ENCODE results near the gene DFFB. TPM values are rescaled to one million over a fixed set of nuclear protein-coding genes. Genes with fewer than 3 reads are reported as not detected.
A peak's percentile ranks its signal among the peaks of the same experiment; 100 is the strongest.

Gene DFFB
- total and polyA plus RNA-seq, 2 of the 13 experiments (the other 11 are each of a cell fraction or from before 2014, with no cell fraction given) = 4.6 to 9.3 TPM

DNA sequence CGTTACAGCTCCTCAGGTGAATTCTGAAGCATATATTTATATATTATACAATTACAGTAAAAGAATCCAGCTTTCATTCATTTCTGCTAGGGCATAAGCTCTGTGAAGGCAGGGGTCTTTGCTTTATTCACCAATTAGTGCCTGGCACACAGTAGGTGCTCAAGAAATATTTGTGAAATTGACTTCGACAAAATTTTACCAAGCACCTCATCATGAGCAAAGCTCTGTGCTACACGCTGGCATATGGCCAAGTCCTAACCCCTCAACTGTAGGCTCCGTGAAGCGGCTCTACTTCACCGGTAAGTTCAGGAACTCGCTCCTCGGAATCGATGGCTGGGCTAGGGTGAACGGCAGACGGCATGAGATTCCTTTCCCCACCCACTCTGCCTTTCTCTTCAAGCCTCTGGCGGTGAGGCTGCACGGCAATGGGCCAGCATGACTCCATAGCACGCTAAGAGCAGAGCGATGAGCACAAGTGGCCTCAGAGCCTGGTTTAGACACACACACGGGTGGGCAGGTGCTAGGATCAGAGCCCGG, 34.1 kb downstream of the DFFB start:
- Histone ChIP-seq H3K79me2 (ENCODE audit: insufficient read depth, low read length) (peaks cover 34% of the 10 kb centered on the region), H3K36me3 (replicated peaks in 1 of 2; ENCODE audit: control insufficient read depth in 1 of 2, insufficient read depth in 2 of 2, low read length in 2 of 2) (peaks cover 24 to 47% of the 10 kb centered on the region in 2 experiments; a peak in 4 of 5 replicates), H3K4me3 (replicated peaks in 1 of 3; ENCODE audit: insufficient read depth in 1 of 3, low read depth in 2 of 3, low read length in 3 of 3) (no peak overlapping the region), H3K9ac (ENCODE audit: insufficient read depth, low read depth, low read length) (no peak overlapping the region), H3K4me1 (ENCODE audit: insufficient read depth, low read length) (no peaks in the 10 kb centered on the region), H3K27me3 (ENCODE audit: control insufficient read depth in 1 of 2, insufficient read depth in 2 of 2, low read length in 2 of 2) (no peaks in the 10 kb centered on the region), H3K27ac (ENCODE audit: extremely low read length, insufficient read depth, low read length) (no peak overlapping the region), H3K9me3 (ENCODE audit: low read length) (no peaks in the 10 kb centered on the region), H2AFZ (ENCODE audit: low read length) (no peak overlapping the region), H3K4me2 (ENCODE audit: low read depth, low read length) (no peak overlapping the region), H4K20me1 (ENCODE audit: insufficient read depth, low read length) (no peaks in the 10 kb centered on the region)
- 98% methylated on average over 15 of the region's 17 CpGs for WGBS (ENCODE audit: low lambda C conversion rate)
- no peak for FAIRE-seq
- no TSS peak for BruUV-seq (replicated peaks)
- no peak for DNase-seq (ENCODE audit: low spot score)
- ATAC-seq = no peak
- in situ Hi-C loops (cut with HindIII; ENCODE audit: extremely low pct_ligation_motif_present, low pct_unique_long_range_greater_than_20kb) (no loop called here), intact Hi-C loops (cut with micrococcal nuclease; ENCODE audit: unreplicated experiment) (no loop called here)
- TF ChIP-seq ZKSCAN1 (IDR thresholded peaks at IDR 0.05; ENCODE audit: low read length) (peak; percentile 58; the same call in 1 of the 2 replicates), GTF2F1 (IDR thresholded peaks at IDR 0.05; ENCODE audit: low read length) (no peak)
- POLR2A ChIA-PET = no interaction called here
- CTCF ChIA-PET (ENCODE audit: low intra/inter-chr PET ratio, low total read pairs) = no interaction called here

DNA sequence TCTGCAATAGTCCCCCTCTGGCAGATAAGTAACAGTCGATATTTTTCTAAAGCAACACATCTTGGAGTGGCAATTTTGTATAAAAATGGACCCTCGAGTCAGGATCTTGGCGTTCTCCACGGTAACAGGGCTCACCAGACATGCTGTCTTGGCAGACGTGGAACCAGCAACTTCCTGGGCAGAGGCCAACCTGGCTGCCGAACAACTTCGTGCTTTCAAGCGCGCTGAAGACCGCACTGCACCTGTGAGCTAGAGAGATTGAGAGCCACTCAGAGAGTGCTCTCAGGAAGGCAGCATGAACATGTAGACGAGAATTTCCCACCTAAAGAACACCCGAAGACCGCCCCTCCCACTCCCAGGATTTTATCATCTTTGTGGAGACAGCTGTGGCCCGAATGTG, 35.5 kb downstream of the DFFB start:
- no peak for ATAC-seq
- peaks cover 8% of the 10 kb centered on the region; the same call in 1 of the 2 replicates for H3K4me1 ChIP-seq (ENCODE audit: insufficient read depth, low read length)
- H3K9me3 ChIP-seq (ENCODE audit: low read length) = no peaks in the 10 kb centered on the region; the same call in 1 of the 2 replicates
- no peaks in the 10 kb centered on the region for H3K27me3 ChIP-seq (ENCODE audit: control insufficient read depth in 1 of 2, insufficient read depth in 2 of 2, low read length in 2 of 2)
- DNase-seq (ENCODE audit: low spot score) = no peak
- H3K4me2 ChIP-seq (ENCODE audit: low read depth, low read length) = no peak overlapping the region
- H2AFZ ChIP-seq (ENCODE audit: low read length) = no peak overlapping the region
- WGBS (ENCODE audit: low lambda C conversion rate) = 95% methylated on average over 7 of the region's 14 CpGs
- CTCF ChIA-PET (ENCODE audit: low intra/inter-chr PET ratio, low total read pairs) = no interaction called here
- no peak overlapping the region for H3K27ac ChIP-seq (ENCODE audit: extremely low read length, insufficient read depth, low read length)
- in situ Hi-C loops (cut with HindIII; ENCODE audit: extremely low pct_ligation_motif_present, low pct_unique_long_range_greater_than_20kb) (no loop called here), intact Hi-C loops (cut with micrococcal nuclease; ENCODE audit: unreplicated experiment) (no loop called here)
- no TSS peak for BruUV-seq (replicated peaks)
- POLR2A ChIA-PET = no interaction called here
- peaks cover 19 to 41% of the 10 kb centered on the region in 2 experiments; a peak in 4 of 5 replicates for H3K36me3 ChIP-seq (replicated peaks in 1 of 2; ENCODE audit: control insufficient read depth in 1 of 2, insufficient read depth in 2 of 2, low read length in 2 of 2)
- no peak overlapping the region for H3K4me3 ChIP-seq (replicated peaks in 1 of 3; ENCODE audit: insufficient read depth in 1 of 3, low read depth in 2 of 3, low read length in 3 of 3)
- no peaks in the 10 kb centered on the region for H4K20me1 ChIP-seq (ENCODE audit: insufficient read depth, low read length)
- peaks cover 47% of the 10 kb centered on the region for H3K79me2 ChIP-seq (ENCODE audit: insufficient read depth, low read length)
- no peak overlapping the region for H3K9ac ChIP-seq (ENCODE audit: insufficient read depth, low read depth, low read length)
- TF ChIP-seq, protein P1, sequence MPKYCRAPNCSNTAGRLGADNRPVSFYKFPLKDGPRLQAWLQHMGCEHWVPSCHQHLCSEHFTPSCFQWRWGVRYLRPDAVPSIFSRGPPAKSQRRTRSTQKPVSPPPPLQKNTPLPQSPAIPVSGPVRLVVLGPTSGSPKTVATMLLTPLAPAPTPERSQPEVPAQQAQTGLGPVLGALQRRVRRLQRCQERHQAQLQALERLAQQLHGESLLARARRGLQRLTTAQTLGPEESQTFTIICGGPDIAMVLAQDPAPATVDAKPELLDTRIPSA (CRISPR knock-in tag; IDR thresholded peaks at IDR 0.05; ENCODE audit: borderline replicate concordance) = no peak
- no peak for TF ChIP-seq KLF16 (CRISPR knock-in tag; IDR thresholded peaks at IDR 0.05)
- no peak for TF ChIP-seq NR2F6 (IDR thresholded peaks at IDR 0.05)
- TF ChIP-seq NR2F6 (CRISPR knock-in tag; IDR thresholded peaks at IDR 0.05) = no peak
- TF ChIP-seq, protein P2, sequence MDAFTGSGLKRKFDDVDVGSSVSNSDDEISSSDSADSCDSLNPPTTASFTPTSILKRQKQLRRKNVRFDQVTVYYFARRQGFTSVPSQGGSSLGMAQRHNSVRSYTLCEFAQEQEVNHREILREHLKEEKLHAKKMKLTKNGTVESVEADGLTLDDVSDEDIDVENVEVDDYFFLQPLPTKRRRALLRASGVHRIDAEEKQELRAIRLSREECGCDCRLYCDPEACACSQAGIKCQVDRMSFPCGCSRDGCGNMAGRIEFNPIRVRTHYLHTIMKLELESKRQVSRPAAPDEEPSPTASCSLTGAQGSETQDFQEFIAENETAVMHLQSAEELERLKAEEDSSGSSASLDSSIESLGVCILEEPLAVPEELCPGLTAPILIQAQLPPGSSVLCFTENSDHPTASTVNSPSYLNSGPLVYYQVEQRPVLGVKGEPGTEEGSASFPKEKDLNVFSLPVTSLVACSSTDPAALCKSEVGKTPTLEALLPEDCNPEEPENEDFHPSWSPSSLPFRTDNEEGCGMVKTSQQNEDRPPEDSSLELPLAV (CRISPR knock-in tag; conservative IDR thresholded peaks at IDR 0.05; ENCODE audit: low read depth) = no peak
- TF ChIP-seq, protein P3, sequence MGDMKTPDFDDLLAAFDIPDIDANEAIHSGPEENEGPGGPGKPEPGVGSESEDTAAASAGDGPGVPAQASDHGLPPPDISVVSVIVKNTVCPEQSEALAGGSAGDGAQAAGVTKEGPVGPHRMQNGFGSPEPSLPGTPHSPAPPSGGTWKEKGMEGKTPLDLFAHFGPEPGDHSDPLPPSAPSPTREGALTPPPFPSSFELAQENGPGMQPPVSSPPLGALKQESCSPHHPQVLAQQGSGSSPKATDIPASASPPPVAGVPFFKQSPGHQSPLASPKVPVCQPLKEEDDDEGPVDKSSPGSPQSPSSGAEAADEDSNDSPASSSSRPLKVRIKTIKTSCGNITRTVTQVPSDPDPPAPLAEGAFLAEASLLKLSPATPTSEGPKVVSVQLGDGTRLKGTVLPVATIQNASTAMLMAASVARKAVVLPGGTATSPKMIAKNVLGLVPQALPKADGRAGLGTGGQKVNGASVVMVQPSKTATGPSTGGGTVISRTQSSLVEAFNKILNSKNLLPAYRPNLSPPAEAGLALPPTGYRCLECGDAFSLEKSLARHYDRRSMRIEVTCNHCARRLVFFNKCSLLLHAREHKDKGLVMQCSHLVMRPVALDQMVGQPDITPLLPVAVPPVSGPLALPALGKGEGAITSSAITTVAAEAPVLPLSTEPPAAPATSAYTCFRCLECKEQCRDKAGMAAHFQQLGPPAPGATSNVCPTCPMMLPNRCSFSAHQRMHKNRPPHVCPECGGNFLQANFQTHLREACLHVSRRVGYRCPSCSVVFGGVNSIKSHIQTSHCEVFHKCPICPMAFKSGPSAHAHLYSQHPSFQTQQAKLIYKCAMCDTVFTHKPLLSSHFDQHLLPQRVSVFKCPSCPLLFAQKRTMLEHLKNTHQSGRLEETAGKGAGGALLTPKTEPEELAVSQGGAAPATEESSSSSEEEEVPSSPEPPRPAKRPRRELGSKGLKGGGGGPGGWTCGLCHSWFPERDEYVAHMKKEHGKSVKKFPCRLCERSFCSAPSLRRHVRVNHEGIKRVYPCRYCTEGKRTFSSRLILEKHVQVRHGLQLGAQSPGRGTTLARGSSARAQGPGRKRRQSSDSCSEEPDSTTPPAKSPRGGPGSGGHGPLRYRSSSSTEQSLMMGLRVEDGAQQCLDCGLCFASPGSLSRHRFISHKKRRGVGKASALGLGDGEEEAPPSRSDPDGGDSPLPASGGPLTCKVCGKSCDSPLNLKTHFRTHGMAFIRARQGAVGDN (CRISPR knock-in tag; IDR thresholded peaks at IDR 0.05) = no peak
- TF ChIP-seq ZNF143 (CRISPR knock-in tag; IDR thresholded peaks at IDR 0.05) = no peak
- no peak for TF ChIP-seq AKAP8 (CRISPR knock-in tag; IDR thresholded peaks at IDR 0.05)
- no peak for FAIRE-seq

Measured in HepG2 (cell line).